ENCODE measurements around the gene TRHDE. TPM values are rescaled to one million over a fixed set of nuclear protein-coding genes. Genes with fewer than 3 reads are reported as not detected.

The TRHDE gene
- total RNA-seq, 1 experiment from 2014 or later = 2.4 TPM

DNA sequence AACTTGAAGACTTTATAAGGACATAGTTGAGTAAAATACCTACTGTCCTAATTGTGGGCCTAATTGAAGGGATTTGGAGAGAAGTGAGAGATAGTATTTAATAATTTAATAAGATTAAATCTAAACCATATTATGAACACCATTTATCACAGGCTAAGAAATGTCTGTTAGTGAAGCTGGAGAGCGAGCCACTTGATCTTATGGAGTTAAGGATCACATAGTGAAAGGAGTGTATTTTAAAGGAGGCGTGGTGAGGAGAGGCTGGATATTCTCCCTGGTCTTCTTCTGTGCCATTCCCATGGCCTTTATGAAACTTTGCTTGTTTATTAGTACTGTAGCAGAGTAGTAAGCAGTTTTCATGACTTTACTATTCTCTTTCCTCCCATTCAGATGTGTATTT lies 172.4 kb downstream of the TRHDE start:
- DNase-seq (ENCODE audit: low spot score) = no peak

- no peak for DNase-seq (ENCODE audit: low spot score)
Measured at GRCh38 chr12:72448089-72448488, 175.9 kb downstream of the TRHDE start.

- no peak for DNase-seq (ENCODE audit: low spot score)
Measured at GRCh38 chr12:72448805-72449204, 176.6 kb downstream of the TRHDE start.

GRCh38 chr12:72453066-72453465 lies 180.9 kb downstream of the TRHDE start:
- no peak for DNase-seq (ENCODE audit: low spot score)

DNA sequence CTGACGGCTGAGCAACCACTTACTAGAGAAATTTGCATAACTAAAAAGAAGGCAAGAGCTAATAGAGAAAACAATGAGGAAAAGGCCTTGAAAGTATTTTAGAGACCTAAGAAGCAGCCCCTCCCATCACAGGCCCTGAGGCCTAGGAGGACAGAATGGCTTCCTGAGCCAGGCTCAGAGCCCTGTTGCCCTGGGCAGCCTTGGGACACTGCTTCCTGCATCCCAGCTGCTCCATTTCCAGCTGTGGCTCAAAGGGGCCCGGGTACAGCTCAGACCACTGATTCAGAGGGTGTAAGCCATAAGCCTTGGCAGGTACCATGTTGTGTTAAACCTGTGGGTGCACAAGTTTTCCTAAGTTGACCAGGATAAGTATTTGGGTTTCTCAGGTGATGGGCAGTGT lies 181.4 kb downstream of the TRHDE start:
- no peak for DNase-seq (ENCODE audit: low spot score)

GRCh38 chr12:72464471-72464870 lies 192.3 kb downstream of the TRHDE start:
- DNase-seq (ENCODE audit: low spot score) = no peak

DNA sequence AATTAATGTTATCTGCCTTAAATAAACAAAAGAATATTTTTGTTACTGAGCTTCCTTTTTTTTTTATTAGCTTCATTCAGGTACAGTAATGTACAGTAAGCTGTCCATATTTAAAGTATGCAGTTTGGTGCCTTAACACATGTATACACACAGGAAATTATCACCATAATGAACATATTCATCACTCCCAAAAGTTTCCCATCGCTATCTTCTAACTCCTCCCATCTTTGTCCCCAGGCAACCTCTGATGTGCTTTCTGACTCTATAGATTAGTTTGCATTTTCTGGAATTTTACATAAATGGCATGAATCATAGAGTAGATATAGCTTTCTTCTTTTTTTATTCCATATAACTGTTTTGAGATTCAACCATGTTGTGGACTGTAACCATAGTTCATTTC lies 193.0 kb downstream of the TRHDE start:
- no peak for DNase-seq (ENCODE audit: low spot score)

DNA sequence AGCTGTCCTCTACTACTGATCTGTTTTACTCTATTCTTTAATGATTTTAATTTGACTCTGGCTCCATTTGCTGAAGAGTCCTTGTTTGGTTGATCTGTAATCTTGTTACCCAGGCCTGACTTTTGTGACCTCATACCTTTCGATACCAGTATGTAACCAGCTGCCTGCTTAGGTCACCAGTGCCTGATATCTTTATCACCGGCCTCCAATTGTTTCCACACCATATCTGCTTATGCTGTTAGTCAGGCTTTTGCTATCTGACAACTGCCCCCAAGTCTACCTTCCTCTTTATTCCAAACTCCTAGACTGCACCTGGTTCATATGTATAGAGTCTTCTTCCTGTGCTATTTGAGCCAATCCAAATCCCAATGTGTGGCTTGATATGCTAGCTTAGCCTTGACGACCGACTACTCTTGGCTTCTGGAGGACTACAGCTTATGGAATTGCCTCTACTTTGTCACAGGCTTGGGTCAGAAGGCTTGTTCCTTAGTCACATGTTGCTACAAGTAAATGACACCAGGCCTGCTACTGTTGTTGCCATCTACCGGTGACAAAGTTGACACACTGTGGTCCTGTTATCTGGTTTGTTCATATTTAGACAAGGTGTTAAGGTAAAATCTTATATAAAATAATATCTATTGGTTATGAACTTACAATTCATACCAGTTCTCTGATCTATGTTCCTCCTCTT lies 193.9 kb downstream of the TRHDE start:
- no peak for DNase-seq (ENCODE audit: low spot score)

GRCh38 chr12:72467985-72468384 lies 195.8 kb downstream of the TRHDE start:
- DNase-seq (ENCODE audit: low spot score) = no peak

GRCh38 chr12:72468505-72468904 lies 196.3 kb downstream of the TRHDE start:
- DNase-seq (ENCODE audit: low spot score) = no peak

- no peak for DNase-seq (ENCODE audit: low spot score)
Measured at GRCh38 chr12:72471806-72472205, 199.6 kb downstream of the TRHDE start.

DNA sequence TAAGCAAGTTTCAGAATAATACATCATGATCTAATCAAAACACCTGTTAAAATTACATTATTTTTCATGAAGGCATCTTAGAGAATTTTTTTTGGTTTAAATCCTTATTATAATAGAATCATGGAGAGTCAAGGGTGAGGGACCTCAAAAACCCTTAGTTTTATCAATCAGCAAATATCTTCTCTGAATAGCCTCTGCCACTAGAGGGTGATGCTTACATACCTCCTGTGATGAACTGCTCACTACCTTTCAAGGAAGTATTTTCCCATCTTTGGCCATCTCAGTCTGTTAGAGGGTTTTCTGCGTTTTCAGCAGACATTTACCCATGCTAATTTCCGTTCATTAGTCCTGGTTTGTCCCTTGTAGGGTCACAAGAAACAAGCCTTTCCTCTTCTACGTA lies 200.2 kb downstream of the TRHDE start:
- no peak for DNase-seq (ENCODE audit: low spot score)

- DNase-seq (ENCODE audit: low spot score) = no peak
Measured at GRCh38 chr12:72476301-72476700, 204.1 kb downstream of the TRHDE start.

DNA sequence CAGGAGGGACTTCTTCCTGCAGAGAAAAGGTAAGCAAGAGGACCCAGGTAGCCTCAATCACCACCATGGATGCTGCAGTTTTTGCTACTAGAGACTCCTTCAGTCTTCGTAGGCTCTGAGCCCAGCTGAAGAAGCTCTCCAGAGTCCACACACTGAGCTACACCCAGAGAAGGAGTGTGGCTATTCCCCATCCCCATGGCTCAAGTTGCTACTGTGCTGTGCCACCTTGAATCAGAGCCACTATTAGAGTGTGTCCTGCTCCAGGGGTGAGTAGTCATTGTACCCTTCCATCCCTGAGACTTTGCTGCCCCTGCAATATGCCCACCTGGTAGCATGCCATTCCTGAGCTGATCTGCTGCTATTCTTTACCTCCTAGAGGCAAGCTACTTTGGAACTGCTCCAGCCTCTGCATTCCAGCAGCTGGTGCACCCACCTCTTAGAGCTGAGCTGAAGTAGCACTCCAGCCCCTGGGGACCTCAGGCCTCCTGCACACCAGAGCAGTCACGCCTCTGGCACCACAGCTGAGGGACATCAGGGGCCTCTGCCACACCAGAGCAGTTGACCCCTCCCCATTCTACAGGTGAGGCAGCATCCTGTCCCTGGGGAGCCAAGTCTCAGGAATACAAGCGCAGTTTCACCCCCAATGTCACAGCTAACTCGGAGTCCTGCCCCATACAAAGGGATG lies 213.0 kb downstream of the TRHDE start:
- DNase-seq (ENCODE audit: low spot score) = no peak

DNA sequence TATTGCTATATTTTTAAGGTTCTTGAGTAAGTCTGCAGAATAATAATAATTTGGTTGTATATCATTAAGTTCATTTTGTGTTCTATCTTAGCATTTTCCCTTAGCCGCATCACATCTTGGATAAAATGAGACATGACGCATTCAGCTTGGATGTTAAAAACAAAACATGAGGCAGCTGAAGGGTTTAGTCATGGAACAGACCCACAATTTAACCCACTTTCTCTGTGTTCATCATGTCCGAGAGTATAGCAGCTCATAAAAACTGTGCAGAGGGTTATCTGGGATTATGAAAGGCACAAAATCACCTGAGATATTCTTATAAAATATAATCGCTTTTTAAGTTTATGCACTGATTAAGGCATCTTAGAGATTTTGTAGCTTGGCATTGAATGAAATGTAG lies 219.3 kb downstream of the TRHDE start:
- no peak for DNase-seq (ENCODE audit: low spot score)

DNA sequence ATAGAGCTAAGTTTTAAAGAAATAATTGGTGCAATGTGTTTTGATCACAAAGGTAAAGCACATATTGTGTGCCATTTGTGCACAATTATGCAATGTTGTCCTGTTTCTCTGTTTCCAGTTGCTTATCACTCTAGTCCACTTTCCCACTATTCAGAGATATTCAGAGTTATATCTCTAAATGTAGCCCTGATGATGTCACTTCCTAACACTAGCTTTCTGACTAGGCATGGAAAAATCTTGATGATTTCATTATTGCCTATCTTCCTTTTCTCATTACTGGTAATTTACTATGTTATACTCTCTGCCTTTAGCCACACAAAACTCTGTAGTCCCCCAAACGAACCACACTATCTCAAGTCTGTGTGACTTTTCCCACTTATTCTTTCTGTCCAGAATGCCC lies 221.2 kb downstream of the TRHDE start:
- no peak for DNase-seq (ENCODE audit: low spot score)

- no peak for DNase-seq (ENCODE audit: low spot score)
Measured at GRCh38 chr12:72498354-72498753, 226.2 kb downstream of the TRHDE start.

GRCh38 chr12:72499244-72499643 lies 227.1 kb downstream of the TRHDE start:
- DNase-seq (ENCODE audit: low spot score) = no peak

GRCh38 chr12:72502546-72502945 lies 230.4 kb downstream of the TRHDE start:
- DNase-seq (ENCODE audit: low spot score) = no peak

GRCh38 chr12:72505227-72505626 lies 233.1 kb downstream of the TRHDE start:
- no peak for DNase-seq (ENCODE audit: low spot score)

- no peak for DNase-seq (ENCODE audit: low spot score)
Measured at GRCh38 chr12:72509891-72510290, 237.7 kb downstream of the TRHDE start.

GRCh38 chr12:72510772-72511171 lies 238.6 kb downstream of the TRHDE start:
- no peak for DNase-seq (ENCODE audit: low spot score)

GRCh38 chr12:72511498-72511897 lies 239.3 kb downstream of the TRHDE start:
- DNase-seq (ENCODE audit: low spot score) = no peak

- no peak for DNase-seq (ENCODE audit: low spot score)
Measured at GRCh38 chr12:72511906-72512305, 239.7 kb downstream of the TRHDE start.

Measured in H4 (cell line).